ENCODE results near the gene ENTPD6. TPM values are rescaled to one million over a fixed set of nuclear protein-coding genes. Genes with fewer than 3 reads are reported as not detected.
A peak's percentile ranks its signal among the peaks of the same experiment; 100 is the strongest.

ENTPD6 gene
- total RNA-seq (2013), result 57.7 TPM
- polyA plus RNA-seq (100 to 1,000 TPM in 1 of 3 donors, 10 to 100 TPM in 2; 36.2 to 120 (median 47.0) TPM), polyA minus RNA-seq (43.6 and 46.0 TPM in 2 replicates), total RNA-seq (11.2 to 53.1 (median 39.8) reads per million in 11 experiments)

DNA sequence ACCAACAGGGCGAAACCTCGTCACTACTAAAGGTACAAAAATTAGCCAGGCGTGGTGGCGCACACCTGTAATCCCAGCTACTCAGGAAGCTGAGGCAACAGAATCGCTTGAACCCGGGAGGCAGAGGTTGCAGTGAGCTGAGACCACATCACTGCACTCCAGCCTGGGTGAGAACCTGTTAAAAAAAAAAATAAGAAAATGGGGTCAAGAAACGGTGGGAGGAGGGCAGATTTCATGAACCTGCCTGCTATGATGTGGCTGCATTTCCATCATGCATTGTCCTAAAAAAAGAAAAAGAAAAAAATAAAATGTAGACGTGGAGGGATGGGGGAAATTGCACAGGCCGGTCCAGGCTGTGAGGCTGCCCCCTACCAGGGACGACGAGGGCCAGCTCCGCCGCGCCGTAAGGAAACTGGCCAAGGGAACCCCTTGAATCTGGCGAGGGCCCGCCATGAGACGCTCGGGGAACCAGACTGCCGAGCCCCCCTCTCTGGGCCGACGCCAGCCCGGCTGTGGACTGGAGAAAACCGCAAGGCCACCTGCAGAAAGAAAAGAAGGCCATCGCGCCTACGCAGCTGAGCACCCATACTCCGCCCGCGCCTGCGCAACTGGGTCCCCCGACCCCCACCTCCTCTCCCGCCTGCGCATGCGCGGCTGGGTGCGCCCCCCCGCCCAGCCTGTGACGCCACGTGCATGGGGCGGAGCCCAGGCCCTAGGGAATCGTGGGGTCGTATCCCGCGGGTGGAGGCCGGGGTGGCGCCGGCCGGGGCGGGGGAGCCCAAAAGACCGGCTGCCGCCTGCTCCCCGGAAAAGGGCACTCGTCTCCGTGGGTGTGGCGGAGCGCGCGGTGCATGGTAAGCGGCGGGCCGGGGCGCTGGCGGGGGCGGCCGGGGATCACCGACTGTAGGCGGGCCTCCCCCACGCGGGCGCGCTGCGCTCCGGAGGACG lies at the start of gene ENTPD6:
Gene ENTPD6, plus strand, starts transcription at position 699 of the 948 bp plus-strand sequence. CDS start 10,825 bp downstream, outside the sequence.
- Mint-ChIP-seq H3K4me1 (peaks cover 34% of the 10 kb centered on the region), H3K4me3 (peak within 1 kb of the TSS; percentile 90 to 97), H3K9me3 (no peaks in the 10 kb centered on the region), H3K27me3 (ENCODE audit: low read depth in 3 of 3) (peaks cover 3 to 13% (median 8%) of the 10 kb centered on the region in 3 donors), H3K36me3 (peaks cover 8 to 22% of the 10 kb centered on the region in 2 donors), H3K27ac (peak within 1 kb of the TSS; percentile 66 to 89 (median 81))
- H3K9me3 ChIP-seq (replicated peaks in 1 of 2; ENCODE audit: control insufficient read depth in 1 of 2, insufficient read depth in 1 of 2, low read length in 2 of 2), result no peaks in the 10 kb centered on the region
- peaks cover 18 to 29% of the 10 kb centered on the region in 2 donors for H3K4me1 ChIP-seq (ENCODE audit: control insufficient read depth in 1 of 2, insufficient read depth in 2 of 2, low read length in 2 of 2)
- H3K27ac ChIP-seq (ENCODE audit: low read depth in 1 of 2, low read length in 2 of 2), result peak within 1 kb of the TSS; percentile 61 to 87
- peak within 1 kb of the TSS; percentile 89 for H3K4me2 ChIP-seq (replicated peaks; ENCODE audit: extremely low read depth, low read length, poor library complexity, severe bottlenecking)
- peaks cover 8% of the 10 kb centered on the region for H4K20me1 ChIP-seq (ENCODE audit: insufficient read depth, low read length)
- peak within 1 kb of the TSS; percentile 88 to 98 (median 96) for H3K4me3 ChIP-seq (replicated peaks in 1 of 3; ENCODE audit: low read depth in 2 of 3, low read length in 3 of 3)
- H3K79me2 ChIP-seq (ENCODE audit: insufficient read depth, low read length), result peaks cover 44% of the 10 kb centered on the region
- H3K9ac ChIP-seq (ENCODE audit: insufficient read depth, low read length, poor library complexity, severe bottlenecking), result peak within 1 kb of the TSS; percentile 83
- 6% methylated on average over 72 of the region's 75 CpGs for WGBS (ENCODE audit: insufficient coverage)
- peak; percentile 79 to 83 (median 81) for DNase-seq
- H3K36me3 ChIP-seq (replicated peaks in 1 of 2; ENCODE audit: control insufficient read depth in 1 of 2, insufficient read depth in 2 of 2, low read length in 2 of 2), result no peaks in the 10 kb centered on the region
- TF ChIP-seq, protein P1, sequence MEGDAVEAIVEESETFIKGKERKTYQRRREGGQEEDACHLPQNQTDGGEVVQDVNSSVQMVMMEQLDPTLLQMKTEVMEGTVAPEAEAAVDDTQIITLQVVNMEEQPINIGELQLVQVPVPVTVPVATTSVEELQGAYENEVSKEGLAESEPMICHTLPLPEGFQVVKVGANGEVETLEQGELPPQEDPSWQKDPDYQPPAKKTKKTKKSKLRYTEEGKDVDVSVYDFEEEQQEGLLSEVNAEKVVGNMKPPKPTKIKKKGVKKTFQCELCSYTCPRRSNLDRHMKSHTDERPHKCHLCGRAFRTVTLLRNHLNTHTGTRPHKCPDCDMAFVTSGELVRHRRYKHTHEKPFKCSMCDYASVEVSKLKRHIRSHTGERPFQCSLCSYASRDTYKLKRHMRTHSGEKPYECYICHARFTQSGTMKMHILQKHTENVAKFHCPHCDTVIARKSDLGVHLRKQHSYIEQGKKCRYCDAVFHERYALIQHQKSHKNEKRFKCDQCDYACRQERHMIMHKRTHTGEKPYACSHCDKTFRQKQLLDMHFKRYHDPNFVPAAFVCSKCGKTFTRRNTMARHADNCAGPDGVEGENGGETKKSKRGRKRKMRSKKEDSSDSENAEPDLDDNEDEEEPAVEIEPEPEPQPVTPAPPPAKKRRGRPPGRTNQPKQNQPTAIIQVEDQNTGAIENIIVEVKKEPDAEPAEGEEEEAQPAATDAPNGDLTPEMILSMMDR (IDR thresholded peaks at IDR 0.05), result no peak
- intact Hi-C loops (cut with micrococcal nuclease), result loop anchor here (5.0 to 10.0 kb wide), 4 partner anchors 42 to 200 kb away; partner anchors contain the start of genes APMAP (in 2 of the 2) and PYGB (in 1 of the 2)
- no peaks in the 10 kb centered on the region for H3K27me3 ChIP-seq (ENCODE audit: control insufficient read depth in 2 of 2, insufficient read depth in 2 of 2, low read length in 2 of 2)
- peak within 1 kb of the TSS; percentile 93 for H2AFZ ChIP-seq (ENCODE audit: insufficient read depth, low read depth, low read length, poor library complexity, severe bottlenecking)

DNA sequence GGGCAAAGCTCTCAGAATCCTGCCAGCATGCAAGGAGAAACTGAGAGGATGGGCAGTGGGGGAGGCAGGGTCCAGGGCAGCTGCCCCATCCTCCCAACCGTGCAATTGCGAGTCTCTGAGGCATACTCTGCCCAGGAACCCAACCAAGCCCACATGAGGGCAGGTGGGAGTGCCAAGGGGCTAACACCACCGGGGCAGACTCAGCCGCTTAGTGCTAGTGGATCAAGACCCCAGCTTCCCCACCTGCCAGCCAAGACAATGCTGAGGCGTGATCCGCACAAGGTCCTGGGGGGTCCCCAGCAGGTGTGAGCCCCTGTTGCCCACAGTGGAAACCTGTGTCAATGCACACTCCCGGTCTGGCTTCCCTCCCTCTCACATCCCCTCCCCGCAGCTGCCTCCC lies 48.5 kb upstream of the ENTPD6 start:
- H2AFZ ChIP-seq (ENCODE audit: insufficient read depth, low read depth, low read length, poor library complexity, severe bottlenecking), result no peak overlapping the region
- 90% methylated on average over 8 of the region's 8 CpGs for WGBS (ENCODE audit: insufficient coverage)
- TF ChIP-seq, protein P1 (IDR thresholded peaks at IDR 0.05), result no peak
- H3K36me3 Mint-ChIP-seq, result no peaks in the 10 kb centered on the region
- H4K20me1 ChIP-seq (ENCODE audit: insufficient read depth, low read length), result no peaks in the 10 kb centered on the region
- H3K4me3 ChIP-seq (replicated peaks in 1 of 3; ENCODE audit: low read depth in 2 of 3, low read length in 3 of 3), result no peak overlapping the region
- no peak overlapping the region for H3K9ac ChIP-seq (ENCODE audit: insufficient read depth, low read length, poor library complexity, severe bottlenecking)
- no peaks in the 10 kb centered on the region for H3K79me2 ChIP-seq (ENCODE audit: insufficient read depth, low read length)
- no peak overlapping the region for H3K4me2 ChIP-seq (replicated peaks; ENCODE audit: extremely low read depth, low read length, poor library complexity, severe bottlenecking)
- peaks cover 3 to 41% of the 10 kb centered on the region in 2 donors for H3K27me3 ChIP-seq (ENCODE audit: control insufficient read depth in 2 of 2, insufficient read depth in 2 of 2, low read length in 2 of 2)
- peaks cover 0 to 4% of the 10 kb centered on the region in 2 donors for H3K9me3 ChIP-seq (replicated peaks in 1 of 2; ENCODE audit: control insufficient read depth in 1 of 2, insufficient read depth in 1 of 2, low read length in 2 of 2)
- intact Hi-C loops (cut with micrococcal nuclease), result no loop called here
- H3K27ac Mint-ChIP-seq, result no peak overlapping the region
- peaks cover 6% of the 10 kb centered on the region for H3K4me1 Mint-ChIP-seq
- H3K4me3 Mint-ChIP-seq, result peak overlapping the region in 1 of 2 donors; percentile 7
- H3K4me1 ChIP-seq (ENCODE audit: control insufficient read depth in 1 of 2, insufficient read depth in 2 of 2, low read length in 2 of 2), result peaks cover 8 to 10% of the 10 kb centered on the region in 2 donors
- peaks cover 23 to 46% (median 39%) of the 10 kb centered on the region in 3 donors for H3K27me3 Mint-ChIP-seq (ENCODE audit: low read depth in 3 of 3)
- H3K27ac ChIP-seq (ENCODE audit: low read depth in 1 of 2, low read length in 2 of 2), result no peak overlapping the region
- peaks cover 0 to 2% (median 0%) of the 10 kb centered on the region in 7 donors for H3K9me3 Mint-ChIP-seq
- H3K36me3 ChIP-seq (replicated peaks in 1 of 2; ENCODE audit: control insufficient read depth in 1 of 2, insufficient read depth in 2 of 2, low read length in 2 of 2), result no peaks in the 10 kb centered on the region
- DNase-seq, result no peak
